ENCODE measurements around the gene RALGAPA1.
"Not testable (repeated sequence)": the region's sequence is repeated elsewhere in the genome, so short reads cannot be mapped to it uniquely, and the experiment has no call there.

The RALGAPA1 gene

DNA sequence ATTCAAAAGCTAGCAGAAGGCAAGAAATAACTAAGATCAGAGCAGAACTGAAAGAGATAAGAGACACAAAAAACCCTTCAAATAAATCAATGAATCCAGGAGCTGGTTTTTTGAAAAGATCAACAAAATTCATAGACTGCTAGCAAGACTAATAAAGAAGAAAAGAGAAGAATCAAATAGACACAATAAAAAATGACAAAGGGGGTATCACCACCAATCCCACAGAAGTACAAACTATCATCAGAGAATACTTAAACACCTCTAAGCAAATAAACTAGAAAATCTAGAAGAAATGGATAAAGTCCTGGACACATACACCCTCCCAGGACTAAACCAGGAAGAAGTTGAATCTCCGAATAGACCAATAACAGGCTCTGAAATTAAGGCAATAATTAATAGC lies 189.6 kb downstream of the RALGAPA1 start:
- DNase-seq, result not testable (repeated sequence)

- DNase-seq, result no peak
These were observed 191.6 kb downstream of the RALGAPA1 start for GRCh38 chr14:35617500-35617899.

- DNase-seq, result no peak
These were observed 201.7 kb downstream of the RALGAPA1 start for GRCh38 chr14:35607380-35607779.

DNA sequence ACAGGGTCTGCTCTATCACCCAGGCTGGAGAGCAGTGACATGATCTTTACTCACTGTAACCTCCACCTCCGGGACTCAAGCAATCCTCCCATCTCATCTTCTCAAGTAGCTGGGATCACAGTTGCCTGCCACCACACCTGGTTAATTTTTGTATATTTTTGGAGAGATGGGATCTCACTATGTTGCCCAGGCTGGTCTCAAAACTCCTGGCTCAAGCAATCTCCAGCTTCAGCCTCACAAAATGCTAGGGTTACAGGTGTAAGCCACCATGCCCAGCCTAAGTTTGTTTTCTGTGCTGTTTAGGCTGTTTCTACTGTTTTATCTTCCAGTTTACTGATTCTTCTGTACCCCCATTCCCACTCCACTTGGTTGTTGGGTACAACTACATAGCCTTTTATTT lies 208.8 kb downstream of the RALGAPA1 start:
- no peak for DNase-seq

DNA sequence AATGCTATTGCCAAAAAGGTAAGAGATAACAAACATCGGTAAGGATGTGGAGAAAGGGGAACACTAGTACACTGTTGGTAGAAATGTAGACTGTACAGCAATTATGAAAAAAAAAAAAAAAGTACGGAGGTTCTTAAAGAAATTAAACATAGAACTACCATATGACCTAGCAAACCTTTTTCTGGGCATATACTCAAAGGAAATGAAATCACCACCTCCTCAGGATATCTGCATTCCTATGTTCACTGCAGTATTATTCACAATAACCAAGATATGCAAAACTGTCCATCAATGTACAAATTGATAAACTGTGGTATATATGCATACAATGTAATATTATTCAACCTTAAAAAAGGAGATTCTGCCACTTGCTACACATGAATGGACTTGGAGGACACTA lies 214.5 kb downstream of the RALGAPA1 start:
- no peak for DNase-seq

GRCh38 chr14:35587373-35587772 lies 221.7 kb downstream of the RALGAPA1 start:
- not testable (repeated sequence) for DNase-seq

GRCh38 chr14:35578639-35579038 lies 230.5 kb downstream of the RALGAPA1 start:
- DNase-seq, result no peak

- DNase-seq, result no peak
These were observed 231.0 kb downstream of the RALGAPA1 start for GRCh38 chr14:35578135-35578534.

DNA sequence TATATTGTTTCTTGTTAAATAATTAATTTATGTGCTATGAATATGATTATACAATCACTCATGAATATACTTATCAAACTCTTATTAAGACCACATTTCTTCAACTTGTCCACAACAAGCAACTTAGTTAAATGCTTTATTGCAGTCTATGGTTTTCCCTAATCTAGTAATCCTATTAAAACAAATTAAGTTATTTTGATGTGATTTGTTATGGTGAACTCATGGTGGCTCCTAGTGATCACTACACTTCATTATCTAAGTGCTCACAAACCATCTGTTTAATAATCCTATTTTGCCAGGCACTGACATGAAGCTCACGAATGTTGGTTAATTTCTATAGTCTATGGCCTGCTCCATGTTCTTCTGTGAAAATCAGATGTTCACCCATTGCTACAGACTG lies 232.2 kb downstream of the RALGAPA1 start:
- peak; percentile 96 for DNase-seq

DNA sequence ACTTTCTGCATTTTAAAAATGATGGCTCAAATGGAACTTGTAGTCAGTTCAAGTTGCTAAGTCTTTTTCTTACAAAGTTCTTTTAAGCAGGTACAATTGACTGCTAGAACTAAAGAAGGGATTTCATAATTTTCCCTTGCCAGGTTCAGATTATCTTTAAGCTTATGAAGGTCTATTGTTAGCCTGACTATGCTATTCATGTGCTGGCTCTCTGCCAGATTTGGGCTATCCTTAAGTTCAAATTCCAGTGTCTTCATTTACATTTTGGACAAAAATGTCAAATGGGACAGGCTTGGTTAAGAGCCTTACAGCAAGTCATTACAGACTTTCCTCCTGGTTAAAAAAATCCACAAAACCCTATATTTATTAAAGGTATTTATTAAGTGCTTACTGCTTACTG lies 232.8 kb downstream of the RALGAPA1 start:
- DNase-seq, result peak; percentile 94

- DNase-seq, result peak; percentile 61
These were observed 235.2 kb downstream of the RALGAPA1 start for GRCh38 chr14:35573911-35574310.

GRCh38 chr14:35571598-35571997 lies 237.5 kb downstream of the RALGAPA1 start:
- DNase-seq, result no peak

- DNase-seq, result no peak
These were observed 243.1 kb downstream of the RALGAPA1 start for GRCh38 chr14:35565871-35566464.

- peak; percentile 53 for DNase-seq
These were observed 250.4 kb downstream of the RALGAPA1 start for GRCh38 chr14:35558680-35559079.

- DNase-seq, result peak; percentile 32
These were observed 251.8 kb downstream of the RALGAPA1 start for GRCh38 chr14:35557221-35557747.

DNA sequence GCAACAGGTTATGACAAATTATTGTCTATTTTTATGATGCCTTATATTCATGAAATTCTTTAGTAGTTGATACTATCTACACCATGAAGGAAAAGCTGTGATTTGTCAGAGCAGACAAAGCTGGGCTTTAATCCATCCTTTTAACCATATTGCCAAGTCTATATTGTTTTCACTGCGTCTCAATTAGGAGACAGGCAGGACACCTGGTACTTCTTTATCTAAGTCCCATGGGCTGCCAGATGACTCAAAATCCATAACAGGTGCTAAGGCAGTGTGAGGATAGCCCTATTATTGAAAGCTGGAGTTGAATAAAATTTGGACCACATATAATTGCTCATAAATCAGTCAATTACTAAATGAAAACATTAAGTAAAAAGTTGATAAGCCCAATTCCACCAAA lies 252.5 kb downstream of the RALGAPA1 start:
- peak; percentile 98 for DNase-seq

DNA sequence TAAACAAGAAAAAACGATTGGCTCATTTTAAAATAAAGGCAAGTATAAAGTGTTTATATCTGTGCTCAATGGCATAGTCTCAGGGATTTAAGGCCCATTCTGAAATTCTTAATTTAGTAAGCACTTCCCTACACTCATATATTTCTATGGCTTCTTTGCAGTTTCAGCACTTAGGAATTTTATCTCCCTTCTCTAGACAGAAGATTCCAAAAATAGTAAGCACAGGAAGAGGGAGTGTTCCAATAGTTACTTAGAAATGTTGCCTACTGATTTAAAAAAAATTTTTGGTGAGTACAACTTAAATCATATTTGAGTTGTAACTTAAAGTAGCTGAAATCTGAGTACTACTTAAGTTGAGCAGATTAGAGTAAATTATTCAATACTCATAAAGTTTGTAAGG lies 255.3 kb downstream of the RALGAPA1 start:
- DNase-seq, result no peak

DNA sequence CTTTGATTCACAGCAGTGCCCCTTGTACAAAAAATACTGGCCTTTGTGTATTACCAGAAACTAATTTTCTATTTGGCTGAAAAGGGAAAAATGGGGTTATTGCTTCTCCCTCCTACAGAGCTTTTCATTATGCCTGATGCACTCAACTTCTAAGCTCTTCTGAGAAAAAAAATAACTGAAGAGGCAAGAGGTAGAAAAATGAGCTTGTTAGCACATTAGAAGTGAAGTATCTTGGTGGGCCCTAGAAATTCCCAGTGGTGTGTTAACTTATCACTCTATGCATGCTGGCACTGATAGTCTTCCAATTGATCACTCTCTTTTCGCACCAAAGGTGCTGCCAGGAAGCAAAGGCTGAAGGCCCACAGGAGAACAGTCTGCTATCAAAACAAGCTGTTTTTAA lies 258.0 kb downstream of the RALGAPA1 start:
- no peak for DNase-seq

DNA sequence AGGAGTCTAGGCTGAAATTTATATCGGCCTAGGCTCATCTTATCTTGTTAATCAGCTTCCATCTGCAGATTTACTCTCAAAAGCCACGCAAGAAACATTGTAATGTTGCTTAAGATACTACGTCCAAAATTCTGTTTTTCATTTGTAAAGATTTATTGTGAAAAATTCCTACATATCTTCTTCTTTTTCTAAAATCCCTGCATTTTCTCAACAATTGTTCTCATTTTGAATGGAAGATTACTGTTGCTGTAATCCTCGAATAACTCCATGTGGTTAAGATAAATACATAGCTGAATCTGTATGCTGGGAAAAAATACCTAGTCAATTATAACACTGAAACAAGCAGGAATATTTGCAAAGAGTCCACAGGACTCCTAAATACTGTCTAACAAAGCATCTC lies 259.5 kb downstream of the RALGAPA1 start:
- DNase-seq, result peak; percentile 50

- DNase-seq, result no peak
These were observed 266.1 kb downstream of the RALGAPA1 start for GRCh38 chr14:35543006-35543405.

- DNase-seq, result no peak
These were observed 269.1 kb downstream of the RALGAPA1 start for GRCh38 chr14:35539969-35540368.

GRCh38 chr14:35535483-35536112 lies 273.5 kb downstream of the RALGAPA1 start:
- DNase-seq, result peak; percentile 47

GRCh38 chr14:35534873-35535482 lies 274.1 kb downstream of the RALGAPA1 start:
- DNase-seq, result peak; percentile 55

GRCh38 chr14:35534208-35534872 lies 274.8 kb downstream of the RALGAPA1 start:
- DNase-seq, result peak; percentile 55
